ENCODE measurements around the gene SDHA.

The SDHA gene

GRCh38 chr5:305459-305858 is 87.3 kb downstream of the SDHA start:
- H3K9me3 ChIP-seq (ENCODE audit: control insufficient read depth, low read length) = no peaks in the 10 kb centered on the region
- H3K36me3 ChIP-seq (ENCODE audit: control insufficient read depth, insufficient read depth, low read length) = no peaks in the 10 kb centered on the region
- no peak overlapping the region for H3K4me2 ChIP-seq (ENCODE audit: low read length)

GRCh38 chr5:306011-306805 is 88.1 kb downstream of the SDHA start:
- no peak for TF ChIP-seq CTCF (IDR thresholded peaks at IDR 0.05)
- Histone ChIP-seq H2AFZ (no peak overlapping the region), H3K79me2 (peaks cover 11% of the 10 kb centered on the region), H3K27ac (no peak overlapping the region), H3K4me1 (peaks cover 11% of the 10 kb centered on the region), H3K9ac (no peak overlapping the region), H3K4me2 (ENCODE audit: low read length) (no peak overlapping the region), H3K4me3 (ENCODE audit: low read depth, low read length) (no peak overlapping the region), H3K27me3 (ENCODE audit: control insufficient read depth, insufficient read depth, low read length) (no peaks in the 10 kb centered on the region), H3K9me3 (ENCODE audit: control insufficient read depth, low read length) (no peaks in the 10 kb centered on the region), H3K36me3 (ENCODE audit: control insufficient read depth, insufficient read depth, low read length) (no peaks in the 10 kb centered on the region)

More at GRCh38 chr5:305459-305858, 87.3 kb downstream of the SDHA start:
- Histone ChIP-seq H2AFZ (no peak overlapping the region), H3K4me1 (peaks cover 11% of the 10 kb centered on the region), H3K4me3 (ENCODE audit: low read depth, low read length) (no peak overlapping the region), H3K27ac (no peak overlapping the region), H3K9ac (no peak overlapping the region), H3K27me3 (ENCODE audit: control insufficient read depth, insufficient read depth, low read length) (no peaks in the 10 kb centered on the region), H3K79me2 (peaks cover 5% of the 10 kb centered on the region)
- no peak for TF ChIP-seq CTCF (IDR thresholded peaks at IDR 0.05)
